Vagina (tissue), 2 donors: ENCODE data around the gene SH2D3C.

Experiments used
- POLR2A ChIP-seq, 2 donors: fragments of 450-650 bp; IDR thresholded peaks; one replicate each; pipeline ENCODE4 v1.6.1; 2017; ENCODE audit warnings: antibody characterized with exemption in 2 of 2, mild to moderate bottlenecking in 2 of 2, moderate library complexity in 2 of 2
- TF ChIP-seq, protein P1 (sequence below), 3 experiments: fragments of 450-650 bp in 2 of 3; fragments of 200-600 bp in 1 of 3; sonication (generic) in 1 of 3; IDR thresholded peaks; one replicate each; pipeline ENCODE4 v1.5.1; 2017 to 2019; ENCODE audit warnings: antibody characterized with exemption in 3 of 3, mild to moderate bottlenecking in 2 of 3, moderate library complexity in 2 of 3

DNA sequence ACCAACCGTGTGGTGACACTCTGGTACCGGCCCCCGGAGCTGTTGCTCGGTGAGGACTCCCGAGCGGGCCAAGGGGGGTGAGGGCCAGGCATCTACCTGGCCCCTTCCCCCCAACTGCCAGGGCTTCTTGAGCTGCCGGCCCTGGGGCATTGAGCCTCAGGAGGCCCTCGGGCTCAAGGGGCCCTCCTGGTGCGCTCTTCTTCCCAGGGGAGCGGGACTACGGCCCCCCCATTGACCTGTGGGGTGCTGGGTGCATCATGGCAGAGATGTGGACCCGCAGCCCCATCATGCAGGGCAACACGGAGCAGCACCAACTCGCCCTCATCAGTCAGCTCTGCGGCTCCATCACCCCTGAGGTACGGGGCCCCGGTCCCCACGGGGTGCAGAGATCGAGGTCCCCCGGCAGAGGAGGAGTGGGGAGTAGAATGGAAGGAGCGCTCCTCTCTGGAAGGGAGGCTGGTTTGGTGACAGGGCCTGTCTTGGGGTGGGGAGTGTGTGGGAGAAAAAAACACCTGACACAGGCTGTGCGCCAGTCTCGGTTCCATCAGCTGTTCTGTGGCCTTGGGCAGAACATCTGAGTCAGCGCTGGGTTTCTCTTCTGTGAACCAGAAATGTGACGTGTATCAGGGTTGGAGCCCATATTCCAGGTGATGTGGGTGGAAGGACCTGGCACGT lies 10.0 kb upstream of the SH2D3C start:
- no peak for TF ChIP-seq POLR2A (IDR thresholded peaks at IDR 0.05)
- TF ChIP-seq, protein P1, sequence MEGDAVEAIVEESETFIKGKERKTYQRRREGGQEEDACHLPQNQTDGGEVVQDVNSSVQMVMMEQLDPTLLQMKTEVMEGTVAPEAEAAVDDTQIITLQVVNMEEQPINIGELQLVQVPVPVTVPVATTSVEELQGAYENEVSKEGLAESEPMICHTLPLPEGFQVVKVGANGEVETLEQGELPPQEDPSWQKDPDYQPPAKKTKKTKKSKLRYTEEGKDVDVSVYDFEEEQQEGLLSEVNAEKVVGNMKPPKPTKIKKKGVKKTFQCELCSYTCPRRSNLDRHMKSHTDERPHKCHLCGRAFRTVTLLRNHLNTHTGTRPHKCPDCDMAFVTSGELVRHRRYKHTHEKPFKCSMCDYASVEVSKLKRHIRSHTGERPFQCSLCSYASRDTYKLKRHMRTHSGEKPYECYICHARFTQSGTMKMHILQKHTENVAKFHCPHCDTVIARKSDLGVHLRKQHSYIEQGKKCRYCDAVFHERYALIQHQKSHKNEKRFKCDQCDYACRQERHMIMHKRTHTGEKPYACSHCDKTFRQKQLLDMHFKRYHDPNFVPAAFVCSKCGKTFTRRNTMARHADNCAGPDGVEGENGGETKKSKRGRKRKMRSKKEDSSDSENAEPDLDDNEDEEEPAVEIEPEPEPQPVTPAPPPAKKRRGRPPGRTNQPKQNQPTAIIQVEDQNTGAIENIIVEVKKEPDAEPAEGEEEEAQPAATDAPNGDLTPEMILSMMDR (IDR thresholded peaks at IDR 0.05), result no peak
